Liver (tissue), 9 donors: ENCODE results near the gene NTM. TPM values are rescaled to one million over a fixed set of nuclear protein-coding genes. Genes with fewer than 3 reads are reported as not detected.

Experiments
- DNase-seq: peaks from one replicate; pipeline ENCODE4 v3.0.0-alpha.2; 2017; ENCODE audit warnings: low spot score
- H3K27ac ChIP-seq, 2 donors: one replicate each; pipeline ENCODE4 v1.7.0; 2013; ENCODE audit warnings: inconsistent platforms in 2 of 2, low read length in 2 of 2, control low read depth in 1 of 2, low read depth in 1 of 2, mild to moderate bottlenecking in 1 of 2
- H3K27me3 ChIP-seq, 4 donors: one replicate each; pipeline versions ENCODE4 v1.6.1 to v1.7.0; 2013; ENCODE audit warnings: low read length in 3 of 4, inconsistent platforms in 1 of 4, mild to moderate bottlenecking in 1 of 4, moderate library complexity in 1 of 4; ENCODE audit not compliant: control insufficient read depth in 4 of 4, insufficient read depth in 4 of 4
- H3K36me3 ChIP-seq, 4 donors: one replicate each; pipeline versions ENCODE4 v1.6.1 to v1.7.0; 2013; ENCODE audit warnings: low read length in 3 of 4, mild to moderate bottlenecking in 3 of 4, low read depth in 1 of 4, moderate library complexity in 1 of 4; ENCODE audit not compliant: control insufficient read depth in 4 of 4, insufficient read depth in 3 of 4
- H3K4me1 ChIP-seq, 4 donors: one replicate each; pipeline versions ENCODE4 v1.6.1 to v1.7.0; 2013; ENCODE audit warnings: low read length in 3 of 4, mild to moderate bottlenecking in 3 of 4, moderate library complexity in 1 of 4; ENCODE audit not compliant: control insufficient read depth in 4 of 4, insufficient read depth in 4 of 4
- H3K4me3 ChIP-seq, 3 donors: one replicate each; pipeline versions ENCODE4 v1.6.1 to v1.7.0; 2013; ENCODE audit warnings: low read length in 3 of 3, control low read depth in 1 of 3, low read depth in 1 of 3, mild to moderate bottlenecking in 1 of 3
- H3K9ac ChIP-seq, 2 donors: one replicate each; pipeline ENCODE4 v1.7.0; 2013; ENCODE audit warnings: low read length in 2 of 2, mild to moderate bottlenecking in 2 of 2, moderate library complexity in 2 of 2, control low read depth in 1 of 2, low read depth in 1 of 2
- H3K9me3 ChIP-seq, 4 donors: one replicate each; pipeline versions ENCODE4 v1.6.1 to v1.7.0; 2013; ENCODE audit warnings: low read length in 3 of 4; ENCODE audit not compliant: control insufficient read depth in 4 of 4
- ATF3 ChIP-seq: IDR thresholded peaks from 2 replicates; pipeline ENCODE4 v1.6.1; 2016; ENCODE audit warnings: antibody characterized with exemption
- EGR1 ChIP-seq, 2 donors: IDR thresholded peaks; 2 replicates each; pipeline ENCODE4 v1.6.1; 2016 to 2018; ENCODE audit warnings: antibody characterized with exemption in 2 of 2, low read depth in 2 of 2
- FOXA2 ChIP-seq: IDR thresholded peaks from 2 replicates; pipeline ENCODE4 v1.6.1; 2016; ENCODE audit warnings: antibody characterized with exemption
- GABPA ChIP-seq, 2 donors: IDR thresholded peaks in 1 of 2; conservative IDR thresholded peaks in 1 of 2; 2 replicates each; pipeline ENCODE4 v1.6.1; 2016; ENCODE audit warnings: antibody characterized with exemption in 2 of 2, mild to moderate bottlenecking in 1 of 2, moderate library complexity in 1 of 2
- HNF4A ChIP-seq, 2 donors: conservative IDR thresholded peaks; 2 replicates each; pipeline ENCODE4 v1.6.1; 2016; ENCODE audit warnings: antibody characterized with exemption in 2 of 2, mild to moderate bottlenecking in 2 of 2
- JUND ChIP-seq, 2 donors: IDR thresholded peaks; 2 replicates each; pipeline ENCODE4 v1.6.1; 2016; ENCODE audit warnings: antibody characterized with exemption in 2 of 2
- MAX ChIP-seq: IDR thresholded peaks from 2 replicates; pipeline ENCODE4 v1.6.1; 2016; ENCODE audit warnings: antibody characterized with exemption
- NR2F2 ChIP-seq: IDR thresholded peaks from 2 replicates; pipeline ENCODE4 v1.6.1; 2016; ENCODE audit warnings: antibody characterized with exemption
- SP1 ChIP-seq: IDR thresholded peaks from 2 replicates; pipeline ENCODE4 v1.6.1; 2018; ENCODE audit warnings: antibody characterized with exemption, mild to moderate bottlenecking
- ZBTB33 ChIP-seq: IDR thresholded peaks from 2 replicates; pipeline ENCODE4 v1.6.1; 2016; ENCODE audit warnings: antibody characterized with exemption
- WGBS: extraction: QIAGEN DNeasy Blood & Tissue Kit; methylation state at CpG from one replicate; pipeline ENCODE4 v1.1.7; 2013; 5-methylcytosine and 5-hydroxymethylcytosine counted together
- polyA plus RNA-seq, 2 donors: library from polyadenylated mRNA; stranded (reverse) in 1 of 2; unstranded in 1 of 2; fragments of 200-250 nt in 1 of 2; fragments of >200 nt in 1 of 2; fragmentation: Nextera tagmentation in 1 of 2; extraction: Ambion mirVana in 1 of 2; gene quantifications; one replicate each; pipeline versions ENCODE4 v1.2.1 to v1.2.3, GENCODE V29; 2013 to 2015
- total RNA-seq, 2 donors: library from RNA; depleted of rRNA; stranded (reverse); fragments of >200 nt; gene quantifications; one replicate each; pipeline ENCODE4 v1.2.3, GENCODE V29; 2014
- donor health status: healthy.
- donor health status: healthy.
- donor health status: healthy.
- donor health status: healthy.
- donor health status: healthy.

Gene NTM
- total and polyA plus RNA-seq, 4 donors: 0.08 to 1.1 (median 0.08) TPM; not detected in 1

GRCh38 chr11:131537748-131538147, 167.3 kb downstream of the NTM start (continued):
- no peak for TF ChIP-seq ZBTB33
- no peak for TF ChIP-seq EGR1 (IDR thresholded peaks at IDR 0.05; ENCODE audit: low read depth in 2 of 2)
- no peak for TF ChIP-seq JUND (IDR thresholded peaks at IDR 0.05)
- no peak for TF ChIP-seq SP1
- TF ChIP-seq HNF4A (conservative IDR thresholded peaks at IDR 0.05): no peak

GRCh38 chr11:131538322-131538721, 167.9 kb downstream of the NTM start:
- Histone ChIP-seq H3K27me3 (peaks cover 0 to 3% (median under 1%) of the 10 kb centered on the region in 4 donors), H3K4me1 (no peaks in the 10 kb centered on the region), H3K27ac (no peak overlapping the region), H3K4me3 (no peak overlapping the region), H3K9ac (no peak overlapping the region), H3K9me3 (peaks cover 0 to 4% (median 2%) of the 10 kb centered on the region in 4 donors), H3K36me3 (no peaks in the 10 kb centered on the region)
- TF ChIP-seq ZBTB33 (no peak), FOXA2 (no peak), ATF3 (no peak), JUND (IDR thresholded peaks at IDR 0.05) (no peak), GABPA (IDR thresholded peaks at IDR 0.05 in 1 of 2, conservative IDR thresholded peaks at IDR 0.05 in 1 of 2) (no peak), HNF4A (conservative IDR thresholded peaks at IDR 0.05) (no peak), MAX (no peak)
- DNase-seq: no peak
- WGBS: 56% methylated on average over 6 of the region's 6 CpGs

- Histone ChIP-seq H3K9ac (no peak overlapping the region), H3K4me1 (no peaks in the 10 kb centered on the region), H3K27ac (no peak overlapping the region), H3K4me3 (no peak overlapping the region), H3K36me3 (no peaks in the 10 kb centered on the region), H3K9me3 (peaks cover 0 to 4% (median 2%) of the 10 kb centered on the region in 4 donors), H3K27me3 (peaks cover 0 to 7% (median 3%) of the 10 kb centered on the region in 4 donors)
- no peak for DNase-seq
- TF ChIP-seq GABPA (IDR thresholded peaks at IDR 0.05 in 1 of 2, conservative IDR thresholded peaks at IDR 0.05 in 1 of 2): no peak
- TF ChIP-seq NR2F2: no peak
- no peak for TF ChIP-seq FOXA2
- TF ChIP-seq EGR1 (IDR thresholded peaks at IDR 0.05; ENCODE audit: low read depth in 2 of 2): no peak
- 69% methylated on average over 3 of the region's 3 CpGs for WGBS
Observed at GRCh38 chr11:131540676-131541075, 170.3 kb downstream of the NTM start.
